ENCODE results near the gene OR1L8. TPM values are rescaled to one million over a fixed set of nuclear protein-coding genes. Genes with fewer than 3 reads are reported as not detected.
"Not testable (repeated sequence)": the region's sequence is repeated elsewhere in the genome, so short reads cannot be mapped to it uniquely, and the experiment has no call there.

OR1L8 gene
- total RNA-seq, 1 donor = under 0.01 TPM

DNA sequence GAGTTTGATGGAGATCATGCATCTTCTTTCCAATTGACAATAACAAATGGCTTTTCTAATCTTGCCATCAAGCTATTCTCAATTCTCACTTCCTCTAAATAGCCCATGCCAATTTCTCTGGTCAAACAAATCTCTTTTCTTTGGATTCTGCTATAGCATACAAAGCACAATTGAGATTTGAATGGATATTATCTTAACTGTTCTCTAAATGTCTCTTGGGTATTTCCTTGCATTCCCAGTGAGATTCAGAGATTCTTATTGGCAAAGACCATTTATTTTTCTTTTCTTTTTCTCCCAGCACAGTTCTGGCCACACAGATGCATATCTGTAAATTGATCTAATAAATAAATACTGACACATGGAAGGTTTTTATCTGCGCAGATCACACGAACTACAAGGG, 30.4 kb downstream of the OR1L8 start, which contains the start of gene OR1N2:
OR1N2 (plus strand) TSS at position 301 of the 400 bp plus-strand sequence. CDS start 100 bp downstream, outside the sequence.
- TF ChIP-seq, protein P1, sequence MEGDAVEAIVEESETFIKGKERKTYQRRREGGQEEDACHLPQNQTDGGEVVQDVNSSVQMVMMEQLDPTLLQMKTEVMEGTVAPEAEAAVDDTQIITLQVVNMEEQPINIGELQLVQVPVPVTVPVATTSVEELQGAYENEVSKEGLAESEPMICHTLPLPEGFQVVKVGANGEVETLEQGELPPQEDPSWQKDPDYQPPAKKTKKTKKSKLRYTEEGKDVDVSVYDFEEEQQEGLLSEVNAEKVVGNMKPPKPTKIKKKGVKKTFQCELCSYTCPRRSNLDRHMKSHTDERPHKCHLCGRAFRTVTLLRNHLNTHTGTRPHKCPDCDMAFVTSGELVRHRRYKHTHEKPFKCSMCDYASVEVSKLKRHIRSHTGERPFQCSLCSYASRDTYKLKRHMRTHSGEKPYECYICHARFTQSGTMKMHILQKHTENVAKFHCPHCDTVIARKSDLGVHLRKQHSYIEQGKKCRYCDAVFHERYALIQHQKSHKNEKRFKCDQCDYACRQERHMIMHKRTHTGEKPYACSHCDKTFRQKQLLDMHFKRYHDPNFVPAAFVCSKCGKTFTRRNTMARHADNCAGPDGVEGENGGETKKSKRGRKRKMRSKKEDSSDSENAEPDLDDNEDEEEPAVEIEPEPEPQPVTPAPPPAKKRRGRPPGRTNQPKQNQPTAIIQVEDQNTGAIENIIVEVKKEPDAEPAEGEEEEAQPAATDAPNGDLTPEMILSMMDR (IDR thresholded peaks at IDR 0.05; ENCODE audit: extremely low read depth, low read depth, low read length) = no peak
- Histone ChIP-seq H3K4me3 (ENCODE audit: insufficient read depth, low read length) (no peak within 1 kb of the TSS), H3K9me3 (ENCODE audit: low read depth, low read length) (no peaks in the 10 kb centered on the region), H3K36me3 (ENCODE audit: insufficient read depth, low read length) (no peaks in the 10 kb centered on the region), H3K27me3 (ENCODE audit: insufficient read depth, low read length) (no peaks in the 10 kb centered on the region), H3K27ac (ENCODE audit: low read depth, low read length) (no peak within 1 kb of the TSS), H3K4me2 (ENCODE audit: insufficient read depth, low read length) (no peak within 1 kb of the TSS), H3K79me2 (ENCODE audit: insufficient read depth, low read length) (no peaks in the 10 kb centered on the region), H4K20me1 (ENCODE audit: insufficient read depth, low read length) (no peaks in the 10 kb centered on the region), H2AFZ (ENCODE audit: low read length) (no peak within 1 kb of the TSS), H3K4me1 (ENCODE audit: insufficient read depth, low read length) (no peaks in the 10 kb centered on the region)
- DNase-seq (ENCODE audit: insufficient read length, low spot score, missing footprints) = no peak

DNA sequence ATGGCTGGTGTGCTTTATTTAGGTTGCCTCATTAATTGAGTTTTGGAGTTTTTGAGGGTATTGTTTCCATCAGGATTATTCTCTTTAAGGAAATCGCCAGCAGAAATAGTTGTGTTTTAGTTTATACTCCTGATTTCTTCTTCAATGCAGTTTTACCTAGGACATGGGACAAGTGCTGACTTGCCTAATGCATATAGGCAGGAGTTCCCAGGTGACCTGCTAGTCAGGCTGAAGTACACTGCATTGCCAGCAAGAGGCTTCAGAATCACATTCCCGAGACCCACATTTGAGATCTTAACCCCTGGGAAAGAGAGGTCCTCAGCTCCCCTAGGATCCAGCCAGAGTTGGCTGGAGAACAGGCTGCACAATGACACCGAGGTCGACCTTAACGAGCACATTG, 31.8 kb downstream of the OR1L8 start:
- H3K4me3 ChIP-seq (ENCODE audit: insufficient read depth, low read length) = no peak overlapping the region
- no peaks in the 10 kb centered on the region for H3K4me1 ChIP-seq (ENCODE audit: insufficient read depth, low read length)
- no peak overlapping the region for H3K4me2 ChIP-seq (ENCODE audit: insufficient read depth, low read length)
- H3K27ac ChIP-seq (ENCODE audit: low read depth, low read length) = no peak overlapping the region
- H3K9me3 ChIP-seq (ENCODE audit: low read depth, low read length) = no peaks in the 10 kb centered on the region
- TF ChIP-seq, protein P1 (IDR thresholded peaks at IDR 0.05; ENCODE audit: extremely low read depth, low read depth, low read length) = no peak
- H3K27me3 ChIP-seq (ENCODE audit: insufficient read depth, low read length) = no peaks in the 10 kb centered on the region
- H2AFZ ChIP-seq (ENCODE audit: low read length) = no peak overlapping the region
- DNase-seq (ENCODE audit: insufficient read length, low spot score, missing footprints) = no peak
- H4K20me1 ChIP-seq (ENCODE audit: insufficient read depth, low read length) = no peaks in the 10 kb centered on the region
- no peaks in the 10 kb centered on the region for H3K36me3 ChIP-seq (ENCODE audit: insufficient read depth, low read length)
- H3K79me2 ChIP-seq (ENCODE audit: insufficient read depth, low read length) = no peaks in the 10 kb centered on the region

DNA sequence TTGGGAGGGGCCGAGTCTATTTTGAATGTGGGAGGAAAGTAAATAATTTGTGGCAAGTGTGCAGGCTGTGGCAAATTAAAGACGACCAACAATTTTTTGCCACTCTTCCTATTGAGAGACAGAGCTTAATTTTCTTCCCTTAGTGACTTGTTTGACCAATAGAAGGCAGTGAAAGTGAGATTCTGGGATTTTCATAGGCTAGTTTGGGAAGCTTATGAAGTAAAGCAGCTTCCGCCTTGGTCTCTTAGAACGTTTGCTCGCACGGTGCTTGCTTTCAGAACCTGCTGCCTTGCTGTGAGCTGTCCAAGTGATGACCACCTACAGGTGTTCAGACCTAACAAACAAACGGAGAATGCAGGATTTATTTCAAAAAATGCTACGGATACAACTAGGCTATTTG, 37.0 kb downstream of the OR1L8 start:
- Histone ChIP-seq H3K4me3 (ENCODE audit: insufficient read depth, low read length) (no peak overlapping the region), H3K4me1 (ENCODE audit: insufficient read depth, low read length) (no peaks in the 10 kb centered on the region), H3K36me3 (ENCODE audit: insufficient read depth, low read length) (no peaks in the 10 kb centered on the region), H3K9me3 (ENCODE audit: low read depth, low read length) (no peaks in the 10 kb centered on the region), H3K27me3 (ENCODE audit: insufficient read depth, low read length) (no peaks in the 10 kb centered on the region), H3K27ac (ENCODE audit: low read depth, low read length) (no peak overlapping the region), H4K20me1 (ENCODE audit: insufficient read depth, low read length) (no peaks in the 10 kb centered on the region), H3K4me2 (ENCODE audit: insufficient read depth, low read length) (no peak overlapping the region), H3K79me2 (ENCODE audit: insufficient read depth, low read length) (no peaks in the 10 kb centered on the region), H2AFZ (ENCODE audit: low read length) (no peak overlapping the region)
- DNase-seq (ENCODE audit: insufficient read length, low spot score, missing footprints) = no peak
- TF ChIP-seq, protein P1 (IDR thresholded peaks at IDR 0.05; ENCODE audit: extremely low read depth, low read depth, low read length) = no peak

DNA sequence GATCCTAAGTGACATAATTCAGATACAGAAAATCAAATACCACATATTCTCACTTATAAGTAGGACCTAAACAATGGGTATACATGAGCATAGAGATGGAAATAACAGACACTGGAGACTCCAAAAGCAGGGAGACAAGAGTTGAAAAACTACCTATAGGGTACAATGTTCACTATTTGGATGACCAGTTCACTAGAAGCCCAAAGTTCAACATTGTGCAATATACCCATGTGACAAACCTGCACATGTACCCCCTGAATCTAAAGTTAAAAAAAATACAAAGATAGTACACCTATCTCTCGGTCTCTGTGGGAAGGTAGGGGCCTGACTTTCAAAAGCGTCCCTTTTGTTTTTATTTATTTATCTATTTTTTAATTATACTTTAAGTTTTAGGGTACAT, 44.4 kb downstream of the OR1L8 start:
- H3K4me3 ChIP-seq (ENCODE audit: insufficient read depth, low read length) = no peak overlapping the region
- no peak overlapping the region for H3K27ac ChIP-seq (ENCODE audit: low read depth, low read length)
- no peak overlapping the region for H2AFZ ChIP-seq (ENCODE audit: low read length)
- H3K9me3 ChIP-seq (ENCODE audit: low read depth, low read length) = no peaks in the 10 kb centered on the region
- no peak for DNase-seq (ENCODE audit: insufficient read length, low spot score, missing footprints)
- no peaks in the 10 kb centered on the region for H3K27me3 ChIP-seq (ENCODE audit: insufficient read depth, low read length)
- H3K79me2 ChIP-seq (ENCODE audit: insufficient read depth, low read length) = no peaks in the 10 kb centered on the region
- TF ChIP-seq, protein P1 (IDR thresholded peaks at IDR 0.05; ENCODE audit: extremely low read depth, low read depth, low read length) = no peak
- no peaks in the 10 kb centered on the region for H3K36me3 ChIP-seq (ENCODE audit: insufficient read depth, low read length)
- H3K4me2 ChIP-seq (ENCODE audit: insufficient read depth, low read length) = no peak overlapping the region
- no peaks in the 10 kb centered on the region for H4K20me1 ChIP-seq (ENCODE audit: insufficient read depth, low read length)
- no peaks in the 10 kb centered on the region for H3K4me1 ChIP-seq (ENCODE audit: insufficient read depth, low read length)

DNA sequence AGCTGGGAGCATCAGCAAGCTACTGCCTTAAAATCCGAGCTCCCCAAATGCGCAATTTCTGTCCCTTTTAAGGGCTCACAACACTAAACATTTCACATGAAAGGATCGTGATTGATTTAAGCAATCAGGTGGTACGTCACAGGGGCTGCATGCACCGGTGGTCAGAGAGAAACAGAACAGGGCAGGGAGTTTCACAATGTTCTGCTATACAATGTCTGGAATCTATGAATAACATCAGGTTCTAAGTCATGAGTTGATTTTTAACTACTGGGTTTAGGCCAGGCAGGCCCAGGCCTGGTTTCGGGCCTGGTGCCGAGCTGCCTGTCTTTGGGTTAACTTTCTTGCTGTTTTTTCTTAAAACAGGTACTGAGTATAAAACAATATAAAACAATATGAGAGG, 46.1 kb downstream of the OR1L8 start:
- H3K27ac ChIP-seq (ENCODE audit: low read depth, low read length); H4K20me1 ChIP-seq (ENCODE audit: insufficient read depth, low read length); H3K27me3 ChIP-seq (ENCODE audit: insufficient read depth, low read length); H3K4me1 ChIP-seq (ENCODE audit: insufficient read depth, low read length); H3K36me3 ChIP-seq (ENCODE audit: insufficient read depth, low read length); H3K4me2 ChIP-seq (ENCODE audit: insufficient read depth, low read length); H3K79me2 ChIP-seq (ENCODE audit: insufficient read depth, low read length); H3K4me3 ChIP-seq (ENCODE audit: insufficient read depth, low read length); H2AFZ ChIP-seq (ENCODE audit: low read length); H3K9me3 ChIP-seq (ENCODE audit: low read depth, low read length); DNase-seq (ENCODE audit: insufficient read length, low spot score, missing footprints): not testable (repeated sequence)
